Right atrium auricular region (tissue), 2 donors: ENCODE results near the gene SYNDIG1. TPM values are rescaled to one million over a fixed set of nuclear protein-coding genes. Genes with fewer than 3 reads are reported as not detected.

ENCODE experiments used
- DNase-seq: peaks from one replicate; pipeline ENCODE4 v3.0.0-alpha.2; 2019; ENCODE audit warnings: low spot score
- H3K27ac ChIP-seq, 2 donors: fragments of 200-600 bp; sonication (generic); 1 replicate in 1 of 2; 2 replicates in 1 of 2; pipeline ENCODE4 v1.5.1; 2016 to 2019
- H3K27me3 ChIP-seq, 2 donors: fragments of 200-600 bp; sonication (generic); one replicate each; pipeline versions ENCODE4 v1.5.1 to v1.6.0; 2017 to 2019
- H3K36me3 ChIP-seq: fragments of 200-600 bp; sonication (generic); one replicate; pipeline ENCODE4 v1.5.1; 2016
- H3K4me1 ChIP-seq, 2 donors: fragments of 200-600 bp; sonication (generic); one replicate each; pipeline versions ENCODE4 v1.5.1 to v1.6.0; 2017 to 2019
- H3K4me3 ChIP-seq, 2 donors: fragments of 200-600 bp; sonication (generic); 1 replicate in 1 of 2; 2 replicates in 1 of 2; pipeline ENCODE4 v1.5.1; 2017 to 2019; ENCODE audit warnings: mild to moderate bottlenecking in 1 of 2, moderate library complexity in 1 of 2
- H3K9me3 ChIP-seq, 2 donors: fragments of 200-600 bp; sonication (generic); one replicate each; pipeline ENCODE4 v1.5.1; 2019
- total RNA-seq, 2 donors: library from RNA; depleted of rRNA; stranded (reverse); fragments of >200 nt; gene quantifications; one replicate each; pipeline ENCODE4 v1.1.0, GENCODE V29; 2016
- TF ChIP-seq, protein P1 (sequence below), 2 donors: fragments of 200-600 bp; sonication (generic); IDR thresholded peaks; one replicate each; pipeline ENCODE4 v1.5.1; 2019; ENCODE audit warnings: antibody characterized with exemption in 2 of 2

SYNDIG1 gene
- total RNA-seq, 2 donors from 2014 or later = 21.7 to 38.1 TPM

DNA sequence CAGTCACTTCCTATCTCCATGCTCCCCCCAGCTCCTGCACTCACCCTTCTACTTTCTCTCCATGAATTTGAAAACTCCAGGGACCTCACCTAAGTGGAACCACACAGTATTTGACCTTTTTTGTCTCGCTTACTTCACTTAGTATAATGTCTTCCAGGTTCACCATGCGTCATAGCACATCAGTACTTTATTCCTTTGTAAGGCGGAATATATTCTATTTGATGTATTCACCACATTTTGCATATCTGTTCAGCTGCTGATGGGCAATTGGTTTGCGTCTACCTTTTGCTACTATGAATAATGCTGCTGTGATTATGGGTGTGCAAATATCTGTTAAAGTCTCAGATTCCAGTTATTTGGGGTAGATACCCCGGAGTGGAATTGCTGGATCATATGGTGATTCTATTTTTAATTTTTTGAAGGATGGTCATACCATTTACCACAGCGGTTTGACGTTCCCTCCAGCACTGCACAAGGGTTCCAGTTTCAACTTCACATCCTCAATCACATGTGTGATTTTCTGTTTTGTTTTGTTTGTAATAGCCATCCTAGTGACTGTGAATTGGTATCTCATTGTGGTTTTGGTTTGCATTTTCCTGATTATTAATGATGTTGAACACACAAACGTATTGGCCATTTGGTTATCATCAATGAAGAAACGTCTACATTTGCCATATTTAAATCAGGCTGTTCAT, 20.3 kb upstream of the SYNDIG1 start:
- TF ChIP-seq, protein P1, sequence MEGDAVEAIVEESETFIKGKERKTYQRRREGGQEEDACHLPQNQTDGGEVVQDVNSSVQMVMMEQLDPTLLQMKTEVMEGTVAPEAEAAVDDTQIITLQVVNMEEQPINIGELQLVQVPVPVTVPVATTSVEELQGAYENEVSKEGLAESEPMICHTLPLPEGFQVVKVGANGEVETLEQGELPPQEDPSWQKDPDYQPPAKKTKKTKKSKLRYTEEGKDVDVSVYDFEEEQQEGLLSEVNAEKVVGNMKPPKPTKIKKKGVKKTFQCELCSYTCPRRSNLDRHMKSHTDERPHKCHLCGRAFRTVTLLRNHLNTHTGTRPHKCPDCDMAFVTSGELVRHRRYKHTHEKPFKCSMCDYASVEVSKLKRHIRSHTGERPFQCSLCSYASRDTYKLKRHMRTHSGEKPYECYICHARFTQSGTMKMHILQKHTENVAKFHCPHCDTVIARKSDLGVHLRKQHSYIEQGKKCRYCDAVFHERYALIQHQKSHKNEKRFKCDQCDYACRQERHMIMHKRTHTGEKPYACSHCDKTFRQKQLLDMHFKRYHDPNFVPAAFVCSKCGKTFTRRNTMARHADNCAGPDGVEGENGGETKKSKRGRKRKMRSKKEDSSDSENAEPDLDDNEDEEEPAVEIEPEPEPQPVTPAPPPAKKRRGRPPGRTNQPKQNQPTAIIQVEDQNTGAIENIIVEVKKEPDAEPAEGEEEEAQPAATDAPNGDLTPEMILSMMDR (IDR thresholded peaks at IDR 0.05) = no peak

DNA sequence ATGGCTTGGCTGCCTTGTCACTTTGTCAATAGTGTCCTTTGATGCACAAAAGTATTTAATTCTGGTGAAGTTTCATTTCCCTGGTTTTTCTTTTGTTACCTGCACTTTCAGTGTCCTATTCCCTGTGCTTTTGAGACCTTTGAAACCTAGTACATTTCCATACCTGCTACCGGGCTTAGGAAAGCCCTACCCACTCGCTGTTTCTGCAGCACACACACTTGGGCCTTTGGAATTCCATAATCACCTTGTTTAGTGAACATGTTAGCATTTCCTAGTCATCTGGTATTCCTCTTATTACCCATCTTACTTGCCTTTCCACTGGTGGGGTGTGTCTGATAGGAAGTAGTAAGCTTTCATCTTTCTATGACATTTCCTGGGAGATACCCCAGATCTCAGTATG, 19.3 kb upstream of the SYNDIG1 start:
- TF ChIP-seq, protein P1 (IDR thresholded peaks at IDR 0.05) = no peak
- no peak for DNase-seq
- Histone ChIP-seq H3K36me3 (no peaks in the 10 kb centered on the region), H3K4me1 (no peaks in the 10 kb centered on the region), H3K27ac (no peak overlapping the region), H3K27me3 (no peaks in the 10 kb centered on the region), H3K9me3 (no peaks in the 10 kb centered on the region), H3K4me3 (no peak overlapping the region)

More for the DNA sequence above, 20.3 kb upstream of the SYNDIG1 start:
- Histone ChIP-seq H3K27me3 (no peaks in the 10 kb centered on the region), H3K27ac (no peak overlapping the region), H3K4me3 (no peak overlapping the region), H3K36me3 (no peaks in the 10 kb centered on the region), H3K9me3 (no peaks in the 10 kb centered on the region), H3K4me1 (no peaks in the 10 kb centered on the region)
- DNase-seq = no peak

DNA sequence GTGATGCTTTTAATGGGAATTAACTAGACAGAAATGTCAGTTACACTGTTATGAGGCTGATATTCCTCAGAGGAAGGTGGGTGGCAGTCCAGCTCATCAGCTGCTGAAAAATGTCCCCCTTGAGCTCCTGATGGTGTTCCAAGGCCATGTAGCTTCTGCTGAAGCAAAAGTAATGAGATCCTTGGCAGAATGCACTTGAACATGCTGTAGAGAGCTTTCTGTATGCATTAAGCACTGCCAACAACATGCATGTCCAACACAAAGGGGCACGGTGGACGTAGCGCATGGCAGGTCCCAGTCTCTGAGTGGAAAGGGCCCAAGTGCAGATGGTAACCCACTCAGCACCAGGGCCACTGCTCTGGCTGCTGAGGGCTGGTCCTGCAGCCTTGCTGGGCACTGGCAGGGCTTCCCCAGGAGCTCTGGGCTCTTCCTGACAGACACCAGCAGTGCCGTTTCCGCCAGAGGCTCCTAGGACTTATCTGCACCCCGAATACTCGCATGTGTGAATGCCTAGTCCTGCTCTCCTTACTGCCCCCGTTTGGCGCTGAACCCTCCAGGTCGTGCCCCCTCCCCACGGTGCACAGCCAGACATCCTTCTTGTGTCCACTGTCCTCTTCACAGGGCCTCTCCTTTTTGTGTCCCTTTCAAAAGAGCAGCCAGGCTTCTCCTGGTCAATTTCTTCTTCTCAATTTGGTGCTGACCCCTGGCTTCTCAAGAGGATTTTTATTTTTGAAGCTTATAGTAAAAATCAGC, 18.6 kb upstream of the SYNDIG1 start:
- Histone ChIP-seq H3K9me3 (no peaks in the 10 kb centered on the region), H3K36me3 (no peaks in the 10 kb centered on the region), H3K4me3 (no peak overlapping the region), H3K27me3 (no peaks in the 10 kb centered on the region), H3K27ac (no peak overlapping the region), H3K4me1 (no peaks in the 10 kb centered on the region)
- peak; percentile 34 for DNase-seq
- TF ChIP-seq, protein P1 (IDR thresholded peaks at IDR 0.05) = no peak

DNA sequence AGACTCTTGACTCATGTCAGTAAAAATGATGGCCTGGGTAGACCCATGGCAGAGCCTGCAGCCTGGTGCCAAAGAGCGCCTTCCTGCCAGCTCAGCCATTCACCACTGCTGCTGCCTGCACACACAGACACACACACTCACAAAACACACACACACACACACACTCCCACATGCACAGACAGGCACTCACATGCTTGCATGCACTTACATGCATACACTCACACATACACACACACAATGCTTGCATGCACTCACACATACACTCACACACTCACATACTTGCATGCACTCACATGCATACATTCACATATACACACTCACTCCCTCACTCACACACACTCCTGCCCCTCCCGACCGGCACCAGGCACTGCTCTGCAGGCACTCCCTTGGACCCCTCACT, 18.0 kb upstream of the SYNDIG1 start:
- Histone ChIP-seq H3K27ac (no peak overlapping the region), H3K4me1 (no peaks in the 10 kb centered on the region), H3K27me3 (no peaks in the 10 kb centered on the region), H3K4me3 (no peak overlapping the region), H3K36me3 (no peaks in the 10 kb centered on the region), H3K9me3 (no peaks in the 10 kb centered on the region)
- TF ChIP-seq, protein P1 (IDR thresholded peaks at IDR 0.05) = no peak
- DNase-seq = no peak

DNA sequence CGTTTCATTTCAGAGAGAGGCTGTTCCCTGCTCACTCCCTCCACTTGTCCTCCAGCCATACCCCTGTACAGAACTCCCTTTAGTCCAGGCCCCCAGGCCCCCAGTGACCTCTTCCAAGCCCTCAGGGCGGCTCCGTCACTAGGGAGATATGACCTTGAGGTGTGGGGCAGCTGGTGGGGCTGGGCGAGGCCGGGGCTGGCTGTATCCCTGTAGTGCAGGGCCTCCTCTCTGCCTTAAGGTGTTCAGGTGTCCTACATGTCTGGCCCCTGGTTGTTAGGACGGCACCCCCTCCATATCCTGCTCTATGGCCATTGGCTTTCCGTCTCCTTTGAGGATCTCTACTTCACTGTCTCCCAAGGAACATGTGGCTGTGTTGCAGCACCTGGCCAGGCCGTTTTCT, 17.4 kb upstream of the SYNDIG1 start:
- TF ChIP-seq, protein P1 (IDR thresholded peaks at IDR 0.05) = no peak
- Histone ChIP-seq H3K4me3 (no peak overlapping the region), H3K27me3 (no peaks in the 10 kb centered on the region), H3K36me3 (no peaks in the 10 kb centered on the region), H3K4me1 (no peaks in the 10 kb centered on the region), H3K9me3 (no peaks in the 10 kb centered on the region), H3K27ac (no peak overlapping the region)
- DNase-seq = no peak
